ENCODE results near the gene PCED1B.

PCED1B gene

DNA sequence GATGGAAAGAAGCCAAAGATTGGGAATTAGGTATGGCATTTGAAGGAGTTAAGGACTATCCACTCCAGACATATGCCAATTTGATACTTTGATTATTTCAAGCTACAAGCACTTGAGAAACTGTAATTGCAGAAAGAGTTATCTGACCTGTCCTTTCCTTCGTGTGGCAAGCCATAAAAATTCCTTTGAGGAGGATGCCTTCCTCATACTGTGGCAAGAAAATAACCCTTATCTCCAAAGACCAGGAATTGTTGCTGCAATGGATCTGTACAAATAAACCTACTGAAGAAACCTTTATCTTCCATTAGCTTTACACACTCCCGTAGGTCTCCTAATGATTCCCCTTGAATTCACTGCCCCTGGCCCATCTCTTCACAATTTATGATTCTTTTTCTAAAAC, 165.4 kb downstream of the PCED1B start:
- Histone ChIP-seq H3K4me3 (no peak overlapping the region), H3K27ac (no peak overlapping the region)

DNA sequence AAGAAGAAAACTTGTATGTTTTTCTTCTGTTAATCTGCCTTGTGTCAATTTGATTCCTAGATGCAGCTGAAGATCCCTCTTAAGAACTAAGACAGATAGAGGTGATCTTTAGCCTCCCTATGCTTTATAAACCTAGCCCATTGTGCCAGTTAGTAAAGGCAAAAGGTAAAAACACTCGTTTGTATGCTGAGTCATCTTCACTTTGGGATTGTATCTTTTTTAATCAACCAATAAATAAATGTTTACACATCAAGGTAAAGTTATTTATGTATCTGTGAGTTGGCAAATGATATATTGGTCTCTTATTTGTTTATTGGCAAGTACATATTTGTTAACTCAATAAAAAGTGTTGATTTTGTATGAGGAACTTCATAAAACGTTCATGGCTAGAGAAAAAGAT, 166.2 kb downstream of the PCED1B start:
- Histone ChIP-seq H3K4me3 (no peak overlapping the region), H3K27ac (no peak overlapping the region)

DNA sequence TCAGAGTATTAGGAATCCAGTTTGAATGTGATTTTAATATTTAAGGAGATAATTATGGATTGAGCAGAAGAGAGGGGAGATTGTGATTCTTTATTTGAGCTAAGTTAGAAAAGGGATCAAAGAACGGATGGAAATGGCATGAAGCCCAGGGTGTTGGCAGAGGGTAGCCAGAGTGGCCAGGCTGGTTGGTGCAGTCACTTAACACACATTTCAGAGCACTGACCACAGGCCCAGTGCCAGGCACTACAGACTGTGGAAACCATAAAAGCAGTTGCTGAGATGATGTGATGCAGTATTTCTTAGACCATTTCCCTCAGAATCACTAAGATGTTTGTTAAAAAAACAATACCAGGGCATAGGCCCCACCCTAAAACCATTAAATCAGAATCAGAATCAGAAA, 168.0 kb downstream of the PCED1B start:
- no peak overlapping the region for H3K4me3 ChIP-seq
- no peak overlapping the region for H3K27ac ChIP-seq

DNA sequence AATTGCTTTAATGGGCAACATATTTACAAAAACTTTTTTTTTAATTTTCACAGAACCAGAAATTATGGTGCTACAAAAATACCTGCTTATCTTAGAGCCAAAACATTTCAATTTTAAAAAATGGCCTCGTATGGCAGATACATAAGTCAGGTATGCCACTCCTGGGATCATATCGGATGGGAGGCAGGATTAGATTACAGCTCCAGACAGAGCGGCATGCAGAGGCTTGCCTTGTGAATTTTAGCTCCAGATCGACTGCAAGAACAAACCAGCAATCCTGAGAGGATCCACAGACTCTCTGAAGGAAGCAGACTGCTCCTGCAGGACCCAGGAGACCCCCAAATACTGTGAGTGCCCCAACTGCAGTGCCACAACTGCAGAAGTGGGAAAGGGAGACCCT, 169.7 kb downstream of the PCED1B start:
- peak overlapping the region in 3 of 21 experiments; percentile 7 to 21 (median 14) for H3K27ac ChIP-seq
- no peak overlapping the region for H3K4me3 ChIP-seq

DNA sequence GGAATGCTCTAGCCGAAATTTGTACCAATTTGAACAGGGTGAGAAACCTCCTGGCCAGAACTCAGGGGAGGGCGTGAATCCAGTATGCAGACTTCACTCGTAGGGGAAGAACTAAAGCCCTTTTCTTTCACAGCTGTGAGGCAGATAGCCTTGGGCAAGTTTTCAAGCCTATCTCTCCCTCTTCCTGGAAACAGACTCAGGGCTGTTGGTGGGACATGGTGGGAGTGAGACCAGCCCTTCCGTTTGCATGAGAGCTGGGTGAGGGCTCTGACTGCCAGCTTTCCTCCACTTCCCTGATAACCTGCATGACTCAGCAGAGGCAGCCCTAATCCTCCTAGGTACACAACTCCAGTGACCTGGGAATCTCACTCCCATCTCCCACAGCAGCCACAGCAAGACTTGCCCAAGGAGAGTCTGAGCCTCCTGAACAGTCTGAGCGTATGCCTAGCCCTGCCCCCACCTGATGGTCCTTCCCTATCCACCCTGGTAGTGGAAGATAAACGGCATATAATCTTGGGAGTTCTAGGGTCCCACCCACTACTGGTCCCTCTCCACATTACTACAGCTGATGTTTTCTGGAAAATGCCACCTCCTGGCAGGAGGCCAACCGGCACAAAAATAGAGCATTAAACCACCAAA, 170.4 kb downstream of the PCED1B start:
- H3K27ac ChIP-seq, result peak overlapping the region in 3 of 21 experiments; percentile 7 to 21 (median 14)

DNA sequence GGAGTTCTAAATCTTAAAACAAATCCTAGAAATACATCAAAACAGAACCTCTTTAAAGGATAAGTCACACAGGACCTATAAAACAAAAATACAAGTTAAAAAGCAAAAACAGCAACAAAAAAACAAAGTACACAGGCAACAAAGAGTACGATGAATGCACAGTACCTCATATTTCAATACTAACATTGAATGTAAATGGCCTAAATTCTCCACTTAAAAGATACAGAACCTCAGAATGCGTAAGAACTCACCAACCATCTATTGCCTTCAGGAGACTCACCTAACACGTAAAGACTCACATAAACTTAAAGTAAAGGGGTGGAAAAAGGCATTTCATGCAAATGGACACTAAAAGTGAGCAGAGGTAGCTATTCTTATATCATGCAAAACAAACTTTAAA, 172.5 kb downstream of the PCED1B start:
- Histone ChIP-seq H3K4me3 (no peak overlapping the region), H3K27ac (no peak overlapping the region)

More for the DNA sequence above, 170.4 kb downstream of the PCED1B start:
- no peak overlapping the region for H3K4me3 ChIP-seq

DNA sequence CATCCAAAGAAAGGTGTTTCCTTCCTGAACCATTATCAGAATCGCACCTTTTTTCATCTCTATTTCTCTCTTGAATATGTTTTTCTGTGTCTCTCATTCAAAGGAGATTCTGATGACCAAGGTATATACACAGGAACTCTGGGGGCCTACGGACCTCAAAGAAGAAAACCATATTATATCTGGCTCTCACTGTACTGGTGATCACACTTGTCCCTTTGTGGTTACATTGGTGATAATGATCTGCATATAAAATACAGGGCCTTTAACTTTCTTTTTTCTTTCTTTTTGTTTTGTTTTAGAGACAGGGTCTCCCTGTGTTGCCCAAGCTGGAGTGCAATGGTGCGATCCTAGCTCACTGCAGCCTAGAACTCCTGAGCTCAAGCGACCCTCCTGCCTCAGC, 185.5 kb downstream of the PCED1B start:
- no peak overlapping the region for H3K4me3 ChIP-seq
- H3K27ac ChIP-seq, result no peak overlapping the region

DNA sequence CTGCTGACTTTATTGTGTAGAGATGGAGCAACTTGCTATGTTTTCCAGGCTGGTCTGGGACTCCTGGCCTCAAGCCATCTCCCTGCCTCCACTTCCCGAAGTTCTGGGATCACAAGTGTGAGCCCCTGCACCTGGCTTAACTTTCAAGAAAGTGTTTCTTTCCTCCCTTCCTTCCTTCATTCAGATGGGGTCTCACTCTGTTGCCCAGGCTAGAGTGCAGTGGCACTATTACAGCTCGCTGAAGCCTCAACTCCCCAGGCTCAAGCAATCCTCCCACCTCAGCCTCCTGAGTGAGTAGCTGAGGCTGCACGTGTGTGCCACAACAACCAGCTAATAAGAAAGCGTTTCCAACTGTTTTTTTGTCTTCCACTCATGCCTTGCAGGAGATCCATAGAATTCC, 186.0 kb downstream of the PCED1B start:
- no peak overlapping the region for H3K27ac ChIP-seq

DNA sequence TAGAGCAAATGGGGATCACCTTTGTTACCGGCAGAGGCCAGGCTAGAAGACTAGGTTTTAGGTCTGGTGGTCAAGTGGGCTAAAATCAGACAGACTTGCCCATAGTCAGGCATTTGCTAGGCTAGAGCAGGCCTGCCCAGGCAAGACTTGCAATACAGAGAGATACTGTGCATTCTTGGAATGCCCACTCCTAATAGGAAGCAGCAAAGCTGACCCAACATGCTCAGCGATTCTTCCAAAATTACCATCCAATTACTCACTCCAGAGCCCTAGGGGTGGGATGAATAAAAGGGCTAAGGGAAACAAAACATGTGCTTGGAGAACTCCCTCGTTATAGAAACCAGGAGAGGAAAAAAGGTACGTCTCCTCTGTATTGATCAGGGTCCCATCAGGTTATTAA, 188.2 kb downstream of the PCED1B start:
- Histone ChIP-seq H3K4me3 (no peak overlapping the region), H3K27ac (peak overlapping the region in 4 of 21 experiments; percentile 11 to 51 (median 24))

More for the DNA sequence above, 186.0 kb downstream of the PCED1B start:
- no peak overlapping the region for H3K4me3 ChIP-seq

DNA sequence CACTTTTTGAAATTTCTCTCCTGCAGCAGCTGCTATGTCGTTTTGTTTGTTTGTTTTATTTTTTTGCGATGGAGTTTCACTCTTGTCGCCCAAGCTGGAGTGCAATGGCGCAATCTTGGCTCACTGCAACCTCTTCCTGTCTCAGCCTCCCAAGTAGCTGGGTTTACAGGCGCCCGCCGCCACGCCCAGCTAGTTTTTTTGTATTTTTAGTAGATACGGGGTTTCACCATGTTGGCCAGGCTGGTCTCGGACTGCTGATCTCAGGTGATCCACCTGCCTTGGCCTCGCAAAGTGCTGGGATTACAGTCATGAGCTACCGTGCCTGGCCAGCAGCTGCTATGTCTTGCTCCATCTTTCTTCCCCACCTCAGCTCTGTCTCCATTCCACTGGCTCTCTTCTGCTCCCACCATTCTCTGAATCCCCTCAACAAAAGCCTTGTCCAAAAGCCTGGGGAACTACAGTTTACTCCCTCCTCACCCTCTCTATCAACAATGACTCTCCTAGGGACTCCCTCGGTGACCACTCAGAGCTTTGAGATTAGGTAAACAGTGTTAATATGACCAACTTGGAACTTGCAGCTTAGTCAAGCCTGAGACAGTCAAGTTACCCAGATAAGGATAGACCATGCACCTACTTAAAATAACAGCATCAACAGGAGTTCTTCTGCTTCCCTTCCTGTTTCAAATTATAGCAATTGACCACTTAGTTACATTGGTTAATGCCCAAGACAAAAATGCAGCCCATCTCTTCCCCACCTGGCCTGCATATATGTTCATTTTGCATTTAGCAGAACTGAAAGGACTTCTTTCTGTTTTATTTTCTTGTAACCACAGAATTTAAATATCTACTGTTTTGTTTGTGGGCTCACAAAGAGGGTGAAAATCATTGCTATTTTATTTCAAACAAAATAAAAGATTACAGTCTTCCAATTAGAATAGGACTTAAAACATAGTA, 189.4 kb downstream of the PCED1B start:
- Histone ChIP-seq H3K4me3 (no peak overlapping the region), H3K27ac (peak overlapping the region in 3 of 21 experiments; percentile 41 to 73 (median 44))

DNA sequence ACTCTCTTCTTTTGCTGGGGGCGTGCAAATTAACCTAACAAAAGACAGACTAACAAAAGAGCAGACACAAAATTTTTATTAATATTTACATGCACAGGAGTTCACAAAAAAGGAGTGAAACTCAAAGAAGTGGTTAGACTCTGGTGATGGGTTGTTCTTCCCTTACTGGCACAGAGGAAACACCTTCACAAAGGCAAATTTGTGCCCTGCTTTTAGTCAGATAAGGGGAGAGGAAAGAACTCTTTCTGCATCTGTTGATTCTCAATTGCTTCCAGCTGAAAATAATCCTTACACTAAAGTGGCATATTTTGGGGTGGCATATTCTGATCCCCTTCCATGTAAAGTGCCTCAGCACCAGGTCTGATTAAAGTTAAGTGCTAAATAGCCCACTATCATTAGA, 190.5 kb downstream of the PCED1B start:
- Histone ChIP-seq H3K27ac (peak overlapping the region in 3 of 21 experiments; percentile 12 to 48 (median 37)), H3K4me3 (no peak overlapping the region)

DNA sequence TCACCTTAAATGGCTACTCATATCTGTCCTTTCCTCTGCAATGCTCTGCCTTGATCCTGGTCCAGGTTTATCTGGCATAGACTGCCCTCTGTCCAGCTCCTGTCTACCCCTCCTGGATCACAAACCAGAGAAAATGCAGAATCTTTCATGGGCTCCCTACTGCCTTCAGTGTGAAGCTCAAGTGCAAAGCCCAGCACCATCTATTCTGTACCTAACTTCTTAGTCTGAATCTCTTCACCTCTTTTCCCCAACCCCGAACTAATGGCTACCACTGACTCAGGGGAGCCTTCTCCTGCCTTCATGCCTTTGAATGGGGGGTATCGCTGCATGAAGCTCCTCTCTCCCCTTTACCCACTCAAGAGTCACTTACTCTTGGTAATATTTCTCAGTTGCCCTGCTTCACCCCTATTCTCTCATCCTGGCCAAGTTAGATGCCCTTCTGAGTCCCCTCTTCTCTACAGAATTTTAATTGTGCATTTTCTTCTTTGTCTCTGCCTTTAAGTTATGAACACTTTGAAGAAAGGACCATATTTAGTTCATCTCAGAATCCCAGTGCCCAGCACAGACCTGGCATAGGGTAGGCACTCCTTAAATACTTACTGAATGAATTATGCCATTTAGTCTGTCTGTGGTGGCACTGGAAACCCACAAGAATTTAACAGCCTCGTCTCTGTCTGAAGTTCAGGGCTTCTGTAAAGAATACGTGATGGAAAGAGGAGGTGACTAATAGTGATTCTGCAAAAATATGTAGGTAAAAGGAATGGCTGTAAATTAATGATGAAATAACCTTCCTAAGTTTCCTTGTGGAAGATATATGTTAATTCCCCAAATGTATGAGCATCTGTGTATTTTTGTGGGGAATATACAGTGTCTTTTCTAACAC, 191.6 kb downstream of the PCED1B start:
- H3K27ac ChIP-seq, result peak overlapping the region in 4 of 21 experiments; percentile 30 to 57 (median 49)
- H3K4me3 ChIP-seq, result no peak overlapping the region

DNA sequence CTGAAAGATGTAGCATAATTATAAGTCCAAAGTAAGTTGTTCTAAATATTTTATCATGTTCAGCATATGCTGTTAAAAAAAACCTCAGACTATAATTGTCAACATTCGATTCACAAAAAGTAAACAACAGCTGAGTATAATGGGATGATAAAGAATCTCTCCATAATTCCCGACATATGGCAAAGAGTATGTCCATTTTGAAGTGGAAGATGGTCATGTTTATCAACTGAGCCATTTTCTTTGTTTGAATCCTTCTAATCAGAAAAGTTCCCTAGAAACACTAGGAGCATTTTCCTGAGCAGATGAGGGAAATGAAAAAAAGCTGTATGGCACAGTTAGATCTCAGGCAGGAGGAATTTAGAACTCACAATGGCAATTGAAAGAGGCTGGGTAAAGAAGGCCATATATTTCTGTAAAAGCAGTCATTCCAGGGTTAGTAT, 192.4 kb downstream of the PCED1B start:
- H3K4me3 ChIP-seq, result no peak overlapping the region
- peak overlapping the region in 3 of 21 experiments; percentile 11 to 48 (median 19) for H3K27ac ChIP-seq

DNA sequence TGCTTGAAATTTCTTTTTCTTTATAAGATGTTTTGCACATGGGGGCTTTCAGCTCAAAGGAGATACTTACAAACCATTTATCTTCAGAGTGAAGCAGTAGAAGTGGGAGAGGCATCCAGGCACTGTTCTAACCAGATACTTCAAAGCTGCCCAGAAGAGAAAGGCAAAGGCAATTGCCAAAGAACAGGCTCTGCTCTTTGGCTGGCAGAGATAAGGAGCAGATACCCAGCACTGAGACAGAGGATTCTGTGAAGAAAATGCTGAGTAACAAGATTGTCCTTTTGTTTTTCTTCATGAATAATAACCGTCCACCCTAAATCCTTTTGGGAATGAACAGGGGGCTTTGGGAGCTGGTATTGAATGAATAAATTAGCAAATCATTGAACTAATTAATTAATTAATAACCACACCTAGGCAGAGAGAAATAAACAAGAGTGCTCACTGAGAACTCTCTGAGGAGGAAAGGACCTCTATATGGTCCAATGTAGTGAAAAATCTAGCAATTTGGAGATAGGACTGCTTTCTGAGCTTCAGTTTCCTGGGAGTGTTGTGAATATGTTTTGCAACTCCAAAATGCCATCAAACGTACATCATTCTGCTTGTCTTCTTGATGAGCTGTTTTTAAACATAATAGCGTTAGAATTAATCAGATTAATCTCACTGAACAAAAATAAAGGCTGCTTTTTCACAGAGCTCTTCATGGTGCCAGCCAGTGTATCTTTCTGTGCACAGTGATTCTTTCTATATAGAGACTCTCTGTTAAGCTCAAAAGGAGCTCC, 193.2 kb downstream of the PCED1B start:
- peak overlapping the region in 3 of 21 experiments; percentile 5 to 48 (median 11) for H3K27ac ChIP-seq

DNA sequence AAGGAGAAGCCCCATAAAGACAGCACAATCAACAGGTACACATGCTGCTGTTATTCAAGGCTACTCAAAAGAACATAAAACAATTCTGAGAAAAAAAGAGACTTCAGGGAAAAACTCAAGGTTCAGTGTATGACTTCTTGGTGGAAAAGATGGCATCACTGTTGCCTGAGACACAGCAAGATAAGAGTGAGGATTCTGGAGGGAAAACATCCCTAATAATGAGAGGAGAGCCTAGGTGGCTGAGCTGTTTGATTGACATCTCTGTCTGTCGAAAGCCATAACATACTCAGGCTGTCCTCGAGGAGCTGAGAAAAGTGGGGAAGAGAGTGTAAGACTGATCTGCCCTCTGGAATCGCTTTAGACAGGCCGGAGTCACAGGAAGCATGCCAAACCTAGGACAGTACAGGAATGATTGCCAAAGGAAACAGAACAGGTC, 193.8 kb downstream of the PCED1B start:
- Histone ChIP-seq H3K27ac (no peak overlapping the region), H3K4me3 (no peak overlapping the region)

More for the DNA sequence above, 193.2 kb downstream of the PCED1B start:
- no peak overlapping the region for H3K4me3 ChIP-seq

DNA sequence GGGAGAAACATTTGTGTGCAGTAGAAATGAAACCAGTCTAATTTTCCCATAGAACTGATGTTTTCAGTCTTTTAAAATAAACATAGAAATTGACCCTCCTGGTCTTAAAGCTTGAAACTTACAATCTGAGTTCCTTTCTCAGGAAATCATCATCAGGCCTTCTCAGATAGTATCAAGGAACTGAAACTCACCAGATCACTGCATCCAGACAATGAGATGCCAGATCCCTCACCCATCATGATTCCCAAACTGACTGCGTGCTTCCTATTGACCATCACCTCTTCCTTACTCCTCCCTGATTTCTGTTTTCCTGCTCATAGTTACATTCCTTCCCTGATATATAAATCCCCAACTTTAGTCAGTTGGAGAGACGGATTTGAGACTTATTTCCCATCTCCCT, 195.3 kb downstream of the PCED1B start:
- Histone ChIP-seq H3K4me3 (no peak overlapping the region), H3K27ac (no peak overlapping the region)

DNA sequence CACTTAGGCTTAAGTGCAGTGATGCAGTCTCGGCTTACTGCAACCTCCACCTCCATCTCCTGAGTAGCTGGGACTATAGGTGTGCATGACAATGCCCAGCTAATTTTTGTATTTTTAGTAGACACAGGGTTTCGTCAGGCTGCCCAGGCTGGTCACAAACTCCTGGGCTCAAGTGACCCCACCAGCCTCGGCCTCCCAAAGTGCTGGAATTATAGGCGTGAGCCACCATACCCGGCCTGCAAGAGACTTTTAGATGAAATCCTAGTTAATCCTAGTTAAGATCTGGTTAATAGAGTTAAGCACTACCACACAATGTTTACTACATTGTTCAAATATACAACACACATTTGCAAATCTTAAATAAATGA, 196.8 kb downstream of the PCED1B start:
- Histone ChIP-seq H3K27ac (peak overlapping the region in 15 of 21 experiments; percentile 3 to 90 (median 73)), H3K4me3 (no peak overlapping the region)

DNA sequence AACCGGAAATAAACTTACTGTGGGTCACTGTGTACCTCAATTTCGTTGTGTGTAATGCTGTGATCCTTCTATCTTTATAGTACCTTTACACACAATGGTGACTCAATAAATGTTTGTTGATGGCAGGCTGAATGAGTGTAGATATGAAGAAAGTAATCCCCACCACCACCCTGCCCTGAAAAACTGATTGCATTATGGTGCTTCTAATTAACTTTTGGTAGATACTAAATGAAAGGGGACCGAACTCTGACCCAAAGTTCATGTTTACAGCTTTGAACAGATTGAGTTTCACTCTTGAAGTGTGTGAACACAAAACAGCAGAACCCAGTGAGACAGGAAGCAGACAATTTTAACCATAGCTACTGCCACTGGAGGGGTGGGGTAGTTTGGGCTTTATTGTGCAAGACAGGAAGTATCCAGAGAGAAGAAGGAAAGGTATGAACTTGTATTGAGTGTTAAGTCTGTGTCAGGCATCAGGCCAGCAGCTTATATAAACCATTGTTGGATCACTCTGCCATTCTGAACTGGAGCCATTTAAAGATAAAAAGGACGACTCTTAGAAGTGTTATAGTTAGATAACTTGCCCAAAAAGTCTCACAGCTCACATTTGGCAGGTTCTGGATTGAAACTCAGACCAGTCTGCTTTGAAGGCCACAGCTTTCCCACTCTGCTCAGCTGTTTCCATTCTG, 197.3 kb downstream of the PCED1B start:
- peak overlapping the region in 17 of 21 experiments; percentile 1 to 90 (median 73) for H3K27ac ChIP-seq
- H3K4me3 ChIP-seq, result no peak overlapping the region
